Activated T-cell treated with anti-CD3 and anti-CD28 coated beads for 24 hours (primary cell): ENCODE measurements around the gene EFL1.
"Not testable (repeated sequence)": the region's sequence is repeated elsewhere in the genome, so short reads cannot be mapped to it uniquely, and the experiment has no call there.

ENCODE experiments used
- DNase-seq: peaks from one replicate; pipeline ENCODE4 v3.0.0-alpha.2; 2020; ENCODE audit warnings: low read depth

The EFL1 gene

GRCh38 chr15:82196353-82196752 lies 66.2 kb downstream of the EFL1 start:
- no peak for DNase-seq

- not testable (repeated sequence) for DNase-seq
Observed at GRCh38 chr15:82195818-82196217, 66.7 kb downstream of the EFL1 start.

- DNase-seq = not testable (repeated sequence)
Observed at GRCh38 chr15:82194488-82194887, 68.0 kb downstream of the EFL1 start.

- DNase-seq = not testable (repeated sequence)
Observed at GRCh38 chr15:82193435-82193834, 69.1 kb downstream of the EFL1 start.

GRCh38 chr15:82192394-82192793 lies 70.1 kb downstream of the EFL1 start:
- DNase-seq = not testable (repeated sequence)

- DNase-seq = no peak
Observed at GRCh38 chr15:82186719-82187406, 75.7 kb downstream of the EFL1 start.

GRCh38 chr15:82186161-82186560 lies 76.4 kb downstream of the EFL1 start:
- DNase-seq = no peak

GRCh38 chr15:82184776-82185175 lies 77.8 kb downstream of the EFL1 start:
- no peak for DNase-seq

- DNase-seq = no peak
Observed at GRCh38 chr15:82184355-82184754, 78.2 kb downstream of the EFL1 start.

- no peak for DNase-seq
Observed at GRCh38 chr15:82183121-82184031, 79.2 kb downstream of the EFL1 start.

GRCh38 chr15:82181371-82181770 lies 81.2 kb downstream of the EFL1 start:
- DNase-seq = no peak

GRCh38 chr15:82178061-82178460 lies 84.5 kb downstream of the EFL1 start:
- no peak for DNase-seq

- no peak for DNase-seq
Observed at GRCh38 chr15:82177291-82178010, 85.1 kb downstream of the EFL1 start.

GRCh38 chr15:82176542-82176941 lies 86.0 kb downstream of the EFL1 start:
- DNase-seq = no peak

GRCh38 chr15:82174471-82175235 lies 87.9 kb downstream of the EFL1 start:
- no peak for DNase-seq

GRCh38 chr15:82173108-82173507 lies 89.4 kb downstream of the EFL1 start:
- DNase-seq = no peak

- no peak for DNase-seq
Observed at GRCh38 chr15:82172506-82172905, 90.0 kb downstream of the EFL1 start.

- DNase-seq = no peak
Observed at GRCh38 chr15:82168757-82169156, 93.8 kb downstream of the EFL1 start.

- no peak for DNase-seq
Observed at GRCh38 chr15:82168296-82168695, 94.2 kb downstream of the EFL1 start.

GRCh38 chr15:82165948-82166376 lies 96.6 kb downstream of the EFL1 start:
- no peak for DNase-seq

- no peak for DNase-seq
Observed at GRCh38 chr15:82159922-82160321, 102.6 kb downstream of the EFL1 start.

GRCh38 chr15:82158811-82159210 lies 103.7 kb downstream of the EFL1 start:
- no peak for DNase-seq
